Fibroblast of lung (primary cell): ENCODE measurements around the gene TXLNB.

Source experiments
- CTCF ChIP-seq, 2 donors: IDR thresholded peaks in 1 of 2; conservative IDR thresholded peaks in 1 of 2; 1 replicate in 1 of 2; 2 replicates in 1 of 2; pipeline ENCODE4 v1.5.1; 2011 to 2012; ENCODE audit warnings: low read length in 2 of 2, control low read depth in 1 of 2, inconsistent platforms in 1 of 2, low read depth in 1 of 2, mild to moderate bottlenecking in 1 of 2
- EZH2 ChIP-seq: IDR thresholded peaks from 2 replicates; pipeline ENCODE4 v1.5.1; 2012; ENCODE audit warnings: low read length, control low read depth, mild to moderate bottlenecking; ENCODE audit errors: missing control alignments

GRCh38 chr6:139341060-139341459, 49.3 kb upstream of the TXLNB start:
- no peak for TF ChIP-seq CTCF (conservative IDR thresholded peaks at IDR 0.05 in 1 of 2, IDR thresholded peaks at IDR 0.05 in 1 of 2; ENCODE audit: low read depth in 1 of 2, low read length in 2 of 2)
- no peak for TF ChIP-seq EZH2
